K562 (cell line): ENCODE results near the gene ZFP3. TPM values are rescaled to one million over a fixed set of nuclear protein-coding genes. Genes with fewer than 3 reads are reported as not detected.

Source experiments
- CTBP1 ChIP-seq: fragments of 450-650 bp; IDR thresholded peaks from 2 replicates; pipeline ENCODE4 v1.6.1; 2016; ENCODE audit warnings: borderline replicate concordance
- FOS ChIP-seq: IDR thresholded peaks from 3 replicates; pipeline ENCODE4 v1.6.1; 2011; ENCODE audit not compliant: insufficient read length; ENCODE audit errors: extremely low read depth
- JUN ChIP-seq, 2 experiments: sonication (generic) in 1 of 2; formaldehyde crosslinking in 1 of 2; IDR thresholded peaks; 2 replicates each; pipeline versions ENCODE4 v1.6.1 to v1.8.0; 2012 to 2022; ENCODE audit warnings: borderline replicate concordance in 2 of 2, mild to moderate bottlenecking in 2 of 2, improper control_type of control experiment in 1 of 2, low read depth in 1 of 2, low read length in 1 of 2, missing genetic modification reagents in 1 of 2
- SMAD2 ChIP-seq: fragments of 150-350 bp; IDR thresholded peaks from 2 replicates; pipeline ENCODE4 v1.6.1; 2014; ENCODE audit warnings: low read depth, mild to moderate bottlenecking, low read length
- TARDBP ChIP-seq: fragments of 450-650 bp; IDR thresholded peaks from 2 replicates; pipeline ENCODE4 v1.6.1; 2016
- UBTF ChIP-seq, 2 experiments: IDR thresholded peaks; 2 replicates each; pipeline ENCODE4 v1.6.1; 2012; ENCODE audit warnings: improper control_type of control experiment in 2 of 2, low read depth in 2 of 2, low read length in 2 of 2, borderline replicate concordance in 1 of 2
- ZBTB40 ChIP-seq, 2 experiments: fragments of 450-650 bp in 1 of 2; sonication (generic) in 1 of 2; formaldehyde crosslinking in 1 of 2; IDR thresholded peaks; 2 replicates each; pipeline versions ENCODE4 v1.7.1 to v1.9.0; 2016 to 2022; ENCODE audit warnings: inconsistent platforms in 1 of 2, mild to moderate bottlenecking in 1 of 2, missing genetic modification reagents in 1 of 2
- polyA plus RNA-seq, 8 experiments: library from polyadenylated mRNA; depleted of rRNA in 4 of 8; stranded (reverse) in 5 of 8; unstranded in 3 of 8; fragments of >200 nt; fragmentation: Nextera tagmentation in 2 of 8; fragmentation: Illumina TruSeq in 1 of 8; extraction: Ambion mirVana in 2 of 8; extraction: Trizol in 1 of 8; gene quantifications; 2 replicates each; pipeline versions ENCODE4 v1.2.1 to v1.2.3, GENCODE V29; 2011 to 2014; ENCODE audit warnings: inconsistent platforms in 1 of 8, missing spikeins in 1 of 8
- total RNA-seq, 7 experiments: library from RNA; depleted of rRNA in 6 of 7; stranded (reverse); fragments of >200 nt in 6 of 7; fragmentation: Illumina TruSeq in 2 of 7; extraction: Trizol in 2 of 7; gene quantifications; 2 replicates each; pipeline versions ENCODE4 v1.2.1 to v1.2.3, GENCODE V29; 2011 to 2021; ENCODE audit warnings: low replicate concordance in 1 of 7

The ZFP3 gene
- total and polyA plus RNA-seq, 9 of the 15 experiments (the other 6 are each of a cell fraction or from before 2014, with no cell fraction given), result 0.04 TPM; not detected in 8

GRCh38 chr17:5033352-5034015 is 44.8 kb upstream of the ZFP3 start (continued):
- TF ChIP-seq ZBTB40 (IDR thresholded peaks at IDR 0.05) (no peak), ZBTB40 (CRISPR knock-in tag; IDR thresholded peaks at IDR 0.05) (no peak), TARDBP (no peak), SMAD2 (no peak), UBTF (IDR thresholded peaks at IDR 0.05; ENCODE audit: borderline replicate concordance in 1 of 2, low read depth in 2 of 2, low read length in 2 of 2) (no peak), CTBP1 (no peak), FOS (no peak), JUN (IDR thresholded peaks at IDR 0.05; ENCODE audit: borderline replicate concordance, low read depth, low read length) (no peak), JUN (CRISPR knock-in tag; IDR thresholded peaks at IDR 0.05; ENCODE audit: borderline replicate concordance) (no peak)
